Osteoblast (primary cell): ENCODE measurements around the gene CCDC85C. TPM values are rescaled to one million over a fixed set of nuclear protein-coding genes. Genes with fewer than 3 reads are reported as not detected.

ENCODE experiments used
- DNase-seq: peaks from one replicate; pipeline ENCODE4 v3.0.0; 2011; ENCODE audit warnings: low spot score, mixed read lengths; ENCODE audit not compliant: insufficient read length; ENCODE audit errors: missing footprints
- H2AFZ ChIP-seq: 2 replicates; pipeline ENCODE4 v1.6.0; 2011; ENCODE audit warnings: mild to moderate bottlenecking, low read length
- H3K27ac ChIP-seq: 2 replicates; pipeline ENCODE4 v1.5.1; 2011; ENCODE audit warnings: mild to moderate bottlenecking, low read depth, low read length, moderate library complexity
- H3K27me3 ChIP-seq: 2 replicates; pipeline ENCODE4 v1.6.0; 2012; ENCODE audit warnings: mild to moderate bottlenecking, control low read depth, inconsistent platforms, low read length, moderate library complexity; ENCODE audit not compliant: insufficient read depth
- H3K36me3 ChIP-seq: 2 replicates; pipeline ENCODE4 v1.5.1; 2011; ENCODE audit warnings: mild to moderate bottlenecking, low read length, control low read depth, moderate library complexity; ENCODE audit not compliant: insufficient read depth
- H3K4me1 ChIP-seq: 2 replicates; pipeline ENCODE4 v1.5.1; 2011; ENCODE audit warnings: mild to moderate bottlenecking, low read length, control low read depth, moderate library complexity; ENCODE audit not compliant: insufficient read depth
- H3K4me2 ChIP-seq: 2 replicates; pipeline ENCODE4 v1.6.0; 2011; ENCODE audit warnings: mild to moderate bottlenecking, low read length; ENCODE audit not compliant: insufficient read depth
- H3K4me3 ChIP-seq: fragments of 200-600 bp; sonication (generic); 3 replicates; pipeline ENCODE4 v1.5.1; 2012; ENCODE audit warnings: mild to moderate bottlenecking, low read length, inconsistent platforms; ENCODE audit not compliant: insufficient read depth
- H3K79me2 ChIP-seq: 2 replicates; pipeline ENCODE4 v1.6.0; 2012; ENCODE audit warnings: mild to moderate bottlenecking, low read length, control low read depth, inconsistent platforms; ENCODE audit not compliant: insufficient read depth
- H3K9me3 ChIP-seq: 2 replicates; pipeline ENCODE4 v1.5.1; 2011; ENCODE audit warnings: low read depth, low read length, control low read depth
- H4K20me1 ChIP-seq: 2 replicates; pipeline ENCODE4 v1.6.0; 2012; ENCODE audit warnings: mild to moderate bottlenecking, low read length, control low read depth; ENCODE audit not compliant: insufficient read depth
- total RNA-seq: library from RNA; depleted of rRNA; stranded (reverse); fragments of >200 nt; gene quantifications from 2 replicates; pipeline ENCODE4 v1.2.3, GENCODE V29; 2012
- TF ChIP-seq, protein P1 (sequence below): IDR thresholded peaks from 2 replicates; pipeline ENCODE4 v1.5.1; 2011; ENCODE audit warnings: mild to moderate bottlenecking, low read depth, low read length, moderate library complexity; ENCODE audit errors: extremely low read depth

Gene CCDC85C
- total RNA-seq, 1 donor = 3.6 TPM

DNA sequence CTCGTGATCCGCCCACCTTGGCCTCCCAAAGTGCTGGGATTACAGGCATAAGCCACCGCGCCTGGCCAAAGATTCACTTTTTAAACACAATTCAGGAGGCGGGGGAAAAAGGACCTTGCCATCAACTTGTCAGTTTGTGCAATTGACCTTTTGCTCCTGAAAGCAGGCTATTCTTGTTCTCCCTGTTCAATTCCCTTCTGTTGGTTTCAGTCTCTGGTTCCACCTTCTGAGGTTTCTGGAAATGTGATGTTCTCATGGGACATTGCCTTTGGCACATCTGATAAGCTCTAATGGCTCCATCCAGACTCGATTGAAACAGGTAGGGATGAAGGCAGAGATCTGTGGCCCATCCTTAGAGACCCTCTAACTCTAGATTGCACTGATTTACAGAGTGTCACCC is 17.9 kb upstream of the CCDC85C start:
- Histone ChIP-seq H4K20me1 (no peaks in the 10 kb centered on the region), H3K4me3 (no peak overlapping the region), H3K36me3 (no peaks in the 10 kb centered on the region), H3K4me2 (no peak overlapping the region), H2AFZ (no peak overlapping the region), H3K27ac (no peak overlapping the region), H3K27me3 (no peaks in the 10 kb centered on the region), H3K9me3 (no peaks in the 10 kb centered on the region), H3K4me1 (peaks cover 26% of the 10 kb centered on the region), H3K79me2 (no peaks in the 10 kb centered on the region)
- no peak for DNase-seq
- TF ChIP-seq, protein P1, sequence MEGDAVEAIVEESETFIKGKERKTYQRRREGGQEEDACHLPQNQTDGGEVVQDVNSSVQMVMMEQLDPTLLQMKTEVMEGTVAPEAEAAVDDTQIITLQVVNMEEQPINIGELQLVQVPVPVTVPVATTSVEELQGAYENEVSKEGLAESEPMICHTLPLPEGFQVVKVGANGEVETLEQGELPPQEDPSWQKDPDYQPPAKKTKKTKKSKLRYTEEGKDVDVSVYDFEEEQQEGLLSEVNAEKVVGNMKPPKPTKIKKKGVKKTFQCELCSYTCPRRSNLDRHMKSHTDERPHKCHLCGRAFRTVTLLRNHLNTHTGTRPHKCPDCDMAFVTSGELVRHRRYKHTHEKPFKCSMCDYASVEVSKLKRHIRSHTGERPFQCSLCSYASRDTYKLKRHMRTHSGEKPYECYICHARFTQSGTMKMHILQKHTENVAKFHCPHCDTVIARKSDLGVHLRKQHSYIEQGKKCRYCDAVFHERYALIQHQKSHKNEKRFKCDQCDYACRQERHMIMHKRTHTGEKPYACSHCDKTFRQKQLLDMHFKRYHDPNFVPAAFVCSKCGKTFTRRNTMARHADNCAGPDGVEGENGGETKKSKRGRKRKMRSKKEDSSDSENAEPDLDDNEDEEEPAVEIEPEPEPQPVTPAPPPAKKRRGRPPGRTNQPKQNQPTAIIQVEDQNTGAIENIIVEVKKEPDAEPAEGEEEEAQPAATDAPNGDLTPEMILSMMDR = no peak

DNA sequence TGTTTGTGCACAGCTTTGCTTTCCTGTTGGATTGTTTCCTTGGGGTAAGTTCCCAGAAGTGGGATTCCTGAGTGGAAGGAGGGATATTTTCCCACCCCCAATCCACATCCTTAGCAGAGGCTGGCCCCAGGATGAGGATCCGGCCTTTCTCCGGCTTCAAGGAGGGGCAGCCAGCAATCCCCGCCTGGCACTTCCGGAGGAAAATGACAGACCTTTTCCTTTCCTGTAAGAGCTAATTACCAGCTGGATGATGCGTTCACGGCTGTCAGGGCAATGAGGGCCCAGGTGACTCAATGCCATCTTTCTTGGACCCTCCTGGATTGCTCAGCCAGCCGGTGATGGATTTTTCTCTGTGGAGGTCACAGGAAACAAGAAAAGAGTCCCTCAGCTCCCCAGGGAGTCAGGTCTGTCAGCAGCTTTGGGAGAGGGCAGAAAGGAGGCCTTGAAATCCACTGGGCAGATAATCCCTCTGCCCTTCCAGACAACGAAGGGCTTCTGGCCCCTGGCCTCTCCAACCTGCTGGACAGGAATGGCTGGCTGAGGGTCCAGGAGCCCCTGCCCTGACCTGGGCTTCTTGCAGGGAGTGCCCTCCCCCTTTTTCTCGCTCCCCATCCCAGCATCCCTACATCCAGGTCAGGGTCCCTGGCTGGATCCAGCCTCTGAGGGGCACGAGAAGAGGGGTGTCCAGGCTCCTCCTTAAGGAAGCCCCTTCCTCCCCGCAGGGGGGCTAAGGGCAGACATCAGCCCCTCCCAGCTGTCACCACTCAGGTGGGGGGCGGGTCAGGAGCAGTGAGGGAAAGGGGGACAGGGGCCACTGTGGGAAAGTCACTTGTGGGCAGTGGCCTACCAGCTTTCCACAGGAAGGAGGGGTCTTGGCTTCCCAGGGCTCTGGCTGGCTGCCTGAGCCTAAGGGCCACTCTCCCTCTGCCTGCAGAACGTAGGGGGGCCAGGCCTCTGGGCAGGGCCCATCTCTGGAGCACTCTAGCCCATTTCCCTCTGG is 16.1 kb upstream of the CCDC85C start:
- H3K4me2 ChIP-seq = peak overlapping the region; percentile 37
- no peaks in the 10 kb centered on the region for H3K79me2 ChIP-seq
- no peak overlapping the region for H3K4me3 ChIP-seq
- H3K4me1 ChIP-seq = peaks cover 26% of the 10 kb centered on the region
- TF ChIP-seq, protein P1 = no peak
- no peak overlapping the region for H3K27ac ChIP-seq
- H3K36me3 ChIP-seq = no peaks in the 10 kb centered on the region
- H4K20me1 ChIP-seq = no peaks in the 10 kb centered on the region
- H2AFZ ChIP-seq = peak overlapping the region; percentile 53
- no peaks in the 10 kb centered on the region for H3K27me3 ChIP-seq
- DNase-seq = peak; percentile 90
- no peaks in the 10 kb centered on the region for H3K9me3 ChIP-seq

DNA sequence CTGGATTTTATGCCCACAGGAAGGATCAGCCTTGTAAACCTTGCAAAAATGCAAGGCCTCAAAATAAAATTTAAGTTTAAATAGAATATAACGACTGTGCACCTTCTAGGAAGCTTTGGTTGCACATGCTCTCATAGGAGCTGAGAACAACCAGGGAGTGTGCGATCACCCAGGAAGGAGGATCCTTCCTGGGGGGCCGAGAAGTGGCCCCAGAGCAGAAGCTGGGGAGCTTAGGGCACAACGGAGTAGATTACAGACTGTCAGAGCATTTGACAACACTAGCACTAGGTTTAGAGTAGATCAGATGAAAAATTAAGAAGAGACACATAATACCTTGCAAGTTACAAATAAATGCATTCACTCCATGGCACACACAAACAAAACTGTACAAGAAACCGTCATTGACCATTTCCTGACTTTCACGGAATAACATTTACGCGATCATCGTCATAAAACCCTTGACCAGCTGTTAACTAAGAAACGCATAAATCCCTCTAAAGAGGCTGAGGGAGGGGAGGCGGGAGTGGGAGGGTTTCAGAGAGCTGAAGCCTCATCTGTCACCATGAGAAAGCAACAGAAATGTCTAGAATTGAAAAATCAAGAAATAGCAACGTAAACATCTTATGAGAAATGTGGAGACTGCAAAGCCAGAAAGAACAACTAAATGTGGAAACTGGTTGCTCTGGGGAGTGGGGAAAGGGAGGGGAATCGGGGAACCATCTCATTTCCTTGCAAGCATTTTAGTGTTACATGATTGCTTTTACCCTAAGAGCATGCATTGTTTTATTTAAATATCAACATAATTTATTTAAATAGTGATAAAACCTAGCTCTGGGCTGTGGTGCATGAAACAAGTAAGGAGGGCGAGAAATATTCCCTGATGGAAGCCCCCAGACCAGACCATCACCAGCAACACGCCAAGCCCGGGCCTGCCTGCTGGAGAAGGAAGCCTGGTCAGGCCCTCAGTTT is 13.1 kb upstream of the CCDC85C start:
- Histone ChIP-seq H3K27me3 (no peaks in the 10 kb centered on the region), H3K4me2 (no peak overlapping the region), H3K4me1 (peaks cover 18% of the 10 kb centered on the region), H3K4me3 (no peak overlapping the region), H3K79me2 (no peaks in the 10 kb centered on the region), H3K27ac (no peak overlapping the region), H3K9me3 (no peaks in the 10 kb centered on the region), H4K20me1 (no peaks in the 10 kb centered on the region), H2AFZ (no peak overlapping the region), H3K36me3 (no peaks in the 10 kb centered on the region)
- TF ChIP-seq, protein P1 = no peak
- peak; percentile 23 for DNase-seq
